Measurements from ENCODE around the gene ANKS1B. TPM values are rescaled to one million over a fixed set of nuclear protein-coding genes. Genes with fewer than 3 reads are reported as not detected.

Gene ANKS1B
- total RNA-seq, 1 experiment from 2014 or later = 0.61 TPM

GRCh38 chr12:98863167-98863566 lies 1121.6 kb downstream of the ANKS1B start:
- intact Hi-C loops (cut with micrococcal nuclease; ENCODE audit: unreplicated experiment) = no loop called here
- TF ChIP-seq, protein P1, sequence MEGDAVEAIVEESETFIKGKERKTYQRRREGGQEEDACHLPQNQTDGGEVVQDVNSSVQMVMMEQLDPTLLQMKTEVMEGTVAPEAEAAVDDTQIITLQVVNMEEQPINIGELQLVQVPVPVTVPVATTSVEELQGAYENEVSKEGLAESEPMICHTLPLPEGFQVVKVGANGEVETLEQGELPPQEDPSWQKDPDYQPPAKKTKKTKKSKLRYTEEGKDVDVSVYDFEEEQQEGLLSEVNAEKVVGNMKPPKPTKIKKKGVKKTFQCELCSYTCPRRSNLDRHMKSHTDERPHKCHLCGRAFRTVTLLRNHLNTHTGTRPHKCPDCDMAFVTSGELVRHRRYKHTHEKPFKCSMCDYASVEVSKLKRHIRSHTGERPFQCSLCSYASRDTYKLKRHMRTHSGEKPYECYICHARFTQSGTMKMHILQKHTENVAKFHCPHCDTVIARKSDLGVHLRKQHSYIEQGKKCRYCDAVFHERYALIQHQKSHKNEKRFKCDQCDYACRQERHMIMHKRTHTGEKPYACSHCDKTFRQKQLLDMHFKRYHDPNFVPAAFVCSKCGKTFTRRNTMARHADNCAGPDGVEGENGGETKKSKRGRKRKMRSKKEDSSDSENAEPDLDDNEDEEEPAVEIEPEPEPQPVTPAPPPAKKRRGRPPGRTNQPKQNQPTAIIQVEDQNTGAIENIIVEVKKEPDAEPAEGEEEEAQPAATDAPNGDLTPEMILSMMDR (IDR thresholded peaks at IDR 0.05; ENCODE audit: insufficient read depth in 1 of 2, low read depth in 1 of 2, low read length in 1 of 2, severe bottlenecking in 1 of 2, unreplicated experiment in 1 of 2) = no peak
- Histone ChIP-seq H3K4me1 (no peaks in the 10 kb centered on the region), H3K4me3 (ENCODE audit: low read depth, low read length) (no peak overlapping the region), H3K27me3 (replicated peaks; ENCODE audit: control insufficient read depth, insufficient read depth, low read length) (0 out of 2 replicates have a peak, but pooled peaks cover 1% of the 10 kb centered on the region), H3K36me3 (ENCODE audit: control insufficient read depth, insufficient read depth, low read length) (no peaks in the 10 kb centered on the region), H3K9me3 (no peaks in the 10 kb centered on the region)
- no TSS peak for BruUV-seq (replicated peaks)
- Mint-ChIP-seq H3K9me3 (ENCODE audit: unreplicated experiment) (peaks cover 7% of the 10 kb centered on the region), H3K4me1 (ENCODE audit: low read depth, unreplicated experiment) (no peaks in the 10 kb centered on the region), H3K36me3 (ENCODE audit: insufficient read depth, unreplicated experiment) (no peaks in the 10 kb centered on the region), H3K27ac (ENCODE audit: unreplicated experiment) (no peak overlapping the region), H3K27me3 (ENCODE audit: insufficient read depth, unreplicated experiment) (peaks cover 2% of the 10 kb centered on the region), H3K4me3 (ENCODE audit: unreplicated experiment) (no peak overlapping the region)
- DNase-seq = no peak
- ChIA-PET CTCF (no interaction called here), POLR2A (no interaction called here)

GRCh38 chr12:98861251-98861650 lies 1123.5 kb downstream of the ANKS1B start:
- H3K4me3 ChIP-seq (ENCODE audit: low read depth, low read length) = no peak overlapping the region
- BruUV-seq (replicated peaks) = no TSS peak
- H3K36me3 ChIP-seq (ENCODE audit: control insufficient read depth, insufficient read depth, low read length) = no peaks in the 10 kb centered on the region
- Mint-ChIP-seq H3K27ac (ENCODE audit: unreplicated experiment) (no peak overlapping the region), H3K36me3 (ENCODE audit: insufficient read depth, unreplicated experiment) (no peaks in the 10 kb centered on the region), H3K27me3 (ENCODE audit: insufficient read depth, unreplicated experiment) (peaks cover 2% of the 10 kb centered on the region), H3K9me3 (ENCODE audit: unreplicated experiment) (peaks cover 7% of the 10 kb centered on the region), H3K4me3 (ENCODE audit: unreplicated experiment) (no peak overlapping the region), H3K4me1 (ENCODE audit: low read depth, unreplicated experiment) (peaks cover 6% of the 10 kb centered on the region)
- no peaks in the 10 kb centered on the region for H3K4me1 ChIP-seq
- TF ChIP-seq, protein P1 (IDR thresholded peaks at IDR 0.05; ENCODE audit: insufficient read depth in 1 of 2, low read depth in 1 of 2, low read length in 1 of 2, severe bottlenecking in 1 of 2, unreplicated experiment in 1 of 2) = no peak
- DNase-seq = no peak
- no peaks in the 10 kb centered on the region for H3K9me3 ChIP-seq
- H3K27me3 ChIP-seq (replicated peaks; ENCODE audit: control insufficient read depth, insufficient read depth, low read length) = no peaks in the 10 kb centered on the region
- ChIA-PET POLR2A (no interaction called here), CTCF (no interaction called here)
- intact Hi-C loops (cut with micrococcal nuclease; ENCODE audit: unreplicated experiment) = no loop called here

DNA sequence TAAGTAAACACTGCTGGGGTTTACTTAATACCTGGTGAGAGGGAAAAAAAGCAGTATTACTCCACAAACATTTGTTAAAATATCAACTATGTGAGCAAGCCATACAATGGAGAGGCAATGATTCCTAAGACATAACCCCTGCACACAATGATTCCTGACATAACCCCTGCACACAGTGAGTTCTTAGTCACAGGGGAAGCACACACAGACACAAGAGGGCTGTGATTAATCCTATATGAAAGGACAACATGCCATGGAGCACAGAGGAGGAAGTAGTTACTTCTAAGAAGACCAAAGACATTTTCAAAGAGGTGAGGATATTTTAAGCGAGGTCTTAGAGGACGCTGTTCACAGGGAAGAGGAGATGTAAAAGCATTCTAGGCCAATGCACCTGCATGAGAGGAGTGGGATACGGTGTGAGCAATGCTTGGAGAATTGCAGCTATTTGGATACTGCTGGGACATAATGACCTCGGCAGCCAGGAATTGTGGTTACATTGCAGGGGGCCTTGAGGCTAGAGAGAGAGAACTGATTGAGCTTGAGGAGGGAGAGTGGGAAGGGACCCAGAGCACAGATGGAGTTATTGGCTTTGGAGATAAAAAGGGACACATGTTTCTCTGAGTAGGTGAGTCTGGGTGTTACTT lies 1127.7 kb downstream of the ANKS1B start:
- intact Hi-C loops (cut with micrococcal nuclease; ENCODE audit: unreplicated experiment) = no loop called here
- Mint-ChIP-seq H3K36me3 (ENCODE audit: insufficient read depth, unreplicated experiment) (no peaks in the 10 kb centered on the region), H3K9me3 (ENCODE audit: unreplicated experiment) (no peaks in the 10 kb centered on the region), H3K4me1 (ENCODE audit: low read depth, unreplicated experiment) (peaks cover 6% of the 10 kb centered on the region), H3K27me3 (ENCODE audit: insufficient read depth, unreplicated experiment) (peaks cover 7% of the 10 kb centered on the region), H3K27ac (ENCODE audit: unreplicated experiment) (no peak overlapping the region), H3K4me3 (ENCODE audit: unreplicated experiment) (no peak overlapping the region)
- DNase-seq = peak in 1 of 2 experiments; percentile 5
- POLR2A ChIA-PET = no interaction called here
- no peak overlapping the region for H3K4me3 ChIP-seq (ENCODE audit: low read depth, low read length)
- H3K27me3 ChIP-seq (replicated peaks; ENCODE audit: control insufficient read depth, insufficient read depth, low read length) = no peaks in the 10 kb centered on the region
- TF ChIP-seq, protein P1 (IDR thresholded peaks at IDR 0.05; ENCODE audit: insufficient read depth in 1 of 2, low read depth in 1 of 2, low read length in 1 of 2, severe bottlenecking in 1 of 2, unreplicated experiment in 1 of 2) = no peak
- H3K36me3 ChIP-seq (ENCODE audit: control insufficient read depth, insufficient read depth, low read length) = no peaks in the 10 kb centered on the region
- CTCF ChIA-PET = no interaction called here
- no peaks in the 10 kb centered on the region for H3K9me3 ChIP-seq
- no TSS peak for BruUV-seq (replicated peaks)
- H3K4me1 ChIP-seq = no peaks in the 10 kb centered on the region

All from Caco-2 (cell line).